GM21619 (cell line): ENCODE data around the gene NUDT19.
"Not testable (repeated sequence)": the region's sequence is repeated elsewhere in the genome, so short reads cannot be mapped to it uniquely, and the experiment has no call there.

Source experiments
- ATAC-seq: cut with Tn5 transposase; IDR thresholded peaks from one replicate; pipeline ENCODE4 v1.9.1; 2021; ENCODE audit not compliant: unreplicated experiment

The NUDT19 gene

GRCh38 chr19:32708457-32708856 lies 16.8 kb downstream of the NUDT19 start:
- ATAC-seq: no peak

- ATAC-seq: no peak
Measured at GRCh38 chr19:32709032-32709431, 17.4 kb downstream of the NUDT19 start.

GRCh38 chr19:32711747-32712146 lies 20.1 kb downstream of the NUDT19 start:
- no peak for ATAC-seq

- ATAC-seq: not testable (repeated sequence)
Measured at GRCh38 chr19:32716203-32716602, 24.6 kb downstream of the NUDT19 start.

- no peak for ATAC-seq
Measured at GRCh38 chr19:32717496-32717895, 25.9 kb downstream of the NUDT19 start.

GRCh38 chr19:32718286-32718685 lies 26.7 kb downstream of the NUDT19 start:
- no peak for ATAC-seq

GRCh38 chr19:32719611-32720059 lies 28.0 kb downstream of the NUDT19 start, which contains the start of gene TDRD12:
TSS of gene TDRD12 (plus strand) at chr19:32719767. CDS start at chr19:32720073, 306 bp downstream.
- no peak for ATAC-seq

- ATAC-seq: no peak
Measured at GRCh38 chr19:32720216-32720935, 28.8 kb downstream of the NUDT19 start.

GRCh38 chr19:32720936-32721250 lies 29.3 kb downstream of the NUDT19 start:
- ATAC-seq: no peak

- ATAC-seq: no peak
Measured at GRCh38 chr19:32735936-32736335, 44.3 kb downstream of the NUDT19 start.

GRCh38 chr19:32743021-32743420 lies 51.4 kb downstream of the NUDT19 start:
- no peak for ATAC-seq

- ATAC-seq: no peak
Measured at GRCh38 chr19:32743447-32743846, 51.8 kb downstream of the NUDT19 start.

- ATAC-seq: no peak
Measured at GRCh38 chr19:32744555-32745325, 53.1 kb downstream of the NUDT19 start.

GRCh38 chr19:32745594-32746251 lies 54.1 kb downstream of the NUDT19 start:
- not testable (repeated sequence) for ATAC-seq

- ATAC-seq: not testable (repeated sequence)
Measured at GRCh38 chr19:32746631-32747196, 55.1 kb downstream of the NUDT19 start.

GRCh38 chr19:32748497-32748896 lies 56.9 kb downstream of the NUDT19 start:
- ATAC-seq: peak; percentile 46

- ATAC-seq: no peak
Measured at GRCh38 chr19:32748948-32749347, 57.3 kb downstream of the NUDT19 start.

GRCh38 chr19:32749361-32749760 lies 57.7 kb downstream of the NUDT19 start:
- ATAC-seq: no peak

GRCh38 chr19:32750441-32751055 lies 58.9 kb downstream of the NUDT19 start:
- no peak for ATAC-seq

GRCh38 chr19:32751066-32751465 lies 59.4 kb downstream of the NUDT19 start:
- ATAC-seq: no peak

GRCh38 chr19:32757189-32757588 lies 65.6 kb downstream of the NUDT19 start:
- no peak for ATAC-seq
